H1 (cell line): Measurements from ENCODE around the gene PROX2. TPM values are rescaled to one million over a fixed set of nuclear protein-coding genes. Genes with fewer than 3 reads are reported as not detected.

Experiments used
- CTCF ChIA-PET: fragments of 300-600 bp; sonication (Branson Sonifier 250); formaldehyde crosslinking; loops from one replicate; lab custom pipeline; 2021; ENCODE audit not compliant: partially characterized antibody; lab: Charles Lee
- POLR2A ChIA-PET: fragments of 300-600 bp; sonication (Branson Sonifier 250); formaldehyde crosslinking; loops from one replicate; lab custom pipeline; 2021; ENCODE audit warnings: inconsistent platforms; ENCODE audit not compliant: partially characterized antibody; lab: Charles Lee
- DNase-seq, 2 experiments: peaks; one replicate each; pipeline versions ENCODE4 v3.0.0 to v3.0.0-alpha.2; 2010 to 2022; ENCODE audit warnings: low spot score in 2 of 2, low read depth in 1 of 2, mixed read lengths in 1 of 2
- FAIRE-seq: peaks from 2 replicates; lab custom pipeline; 2011; peaks lifted over from hg19 to GRCh38; lab: Jason Lieb, UNC
- H2AFZ ChIP-seq: 2 replicates; pipeline ENCODE4 v1.8.1; 2012; ENCODE audit warnings: low read length, inconsistent platforms
- H2AK5ac ChIP-seq: 2 replicates; pipeline ENCODE4 v1.6.1; 2013; ENCODE audit warnings: low read depth, low read length
- H2BK120ac ChIP-seq: replicated peaks from 2 replicates; pipeline ENCODE3; 2013; ENCODE audit warnings: low read depth, low read length, inconsistent platforms
- H2BK12ac ChIP-seq: 2 replicates; pipeline ENCODE4 v1.6.1; 2013; ENCODE audit warnings: low read depth, low read length
- H2BK15ac ChIP-seq: 2 replicates; pipeline ENCODE4 v1.6.1; 2013; ENCODE audit warnings: low read length
- H2BK20ac ChIP-seq: 2 replicates; pipeline ENCODE4 v1.6.1; 2013; ENCODE audit warnings: low read length
- H2BK5ac ChIP-seq: 2 replicates; pipeline ENCODE4 v1.6.1; 2013; ENCODE audit warnings: low read depth, low read length
- H3K14ac ChIP-seq: 2 replicates; pipeline ENCODE4 v1.6.1; 2013; ENCODE audit warnings: inconsistent platforms; ENCODE audit not compliant: insufficient read length
- H3K18ac ChIP-seq: 2 replicates; pipeline ENCODE4 v1.6.1; 2013; ENCODE audit warnings: low read length; ENCODE audit errors: extremely low read depth
- H3K23ac ChIP-seq: 2 replicates; pipeline ENCODE4 v1.6.1; 2013; ENCODE audit warnings: inconsistent platforms; ENCODE audit not compliant: insufficient read length
- H3K23me2 ChIP-seq: 2 replicates; pipeline ENCODE4 v1.6.1; 2013; ENCODE audit warnings: low read depth, low read length
- H3K27ac ChIP-seq: 2 replicates; pipeline ENCODE4 v1.6.1; 2011; ENCODE audit warnings: low read depth, low read length, inconsistent platforms
- H3K27me3 ChIP-seq, 4 experiments: replicated peaks in 1 of 4; 1 replicate in 1 of 4; 2 replicates in 3 of 4; pipeline versions ENCODE4 v1.6.1 to v1.8.1; 2011 to 2013; ENCODE audit warnings: low read length in 3 of 4, mild to moderate bottlenecking in 3 of 4, inconsistent platforms in 2 of 4, mixed read lengths in 2 of 4, moderate library complexity in 1 of 4; ENCODE audit not compliant: control insufficient read depth in 3 of 4, insufficient read depth in 3 of 4; ENCODE audit errors: extremely low read depth in 1 of 4
- H3K36me3 ChIP-seq, 4 experiments: 2 replicates each; pipeline versions ENCODE4 v1.6.1 to v1.8.1; 2011 to 2013; ENCODE audit warnings: mild to moderate bottlenecking in 4 of 4, low read length in 3 of 4, moderate library complexity in 2 of 4, control low read depth in 1 of 4, inconsistent platforms in 1 of 4; ENCODE audit not compliant: insufficient read depth in 4 of 4, control insufficient read depth in 2 of 4
- H3K4ac ChIP-seq: replicated peaks from 2 replicates; pipeline ENCODE3; 2013; ENCODE audit warnings: low read length, low read depth, mixed read lengths, inconsistent platforms; ENCODE audit not compliant: insufficient read length
- H3K4me1 ChIP-seq, 4 experiments: replicated peaks in 1 of 4; 1 replicate in 1 of 4; 2 replicates in 3 of 4; pipeline versions ENCODE4 v1.6.1 to v1.8.1; 2011 to 2013; ENCODE audit warnings: low read length in 3 of 4, inconsistent platforms in 2 of 4, mixed read lengths in 1 of 4; ENCODE audit not compliant: insufficient read depth in 4 of 4, control insufficient read depth in 3 of 4
- H3K4me2 ChIP-seq, 2 experiments: 2 replicates each; pipeline versions ENCODE4 v1.6.1 to v1.8.1; 2011 to 2013; ENCODE audit warnings: low read depth in 2 of 2, low read length in 2 of 2, control low read depth in 1 of 2, inconsistent platforms in 1 of 2, mild to moderate bottlenecking in 1 of 2; ENCODE audit not compliant: insufficient read depth in 1 of 2
- H3K4me3 ChIP-seq, 4 experiments: fragments of 200-600, 300-600 bp in 1 of 4; sonication (generic), shearing (Covaris generic), sonication (Bioruptor Twin) in 1 of 4; 2 replicates each; pipeline versions ENCODE4 v1.5.1 to v1.8.1; 2011 to 2016; ENCODE audit warnings: low read length in 4 of 4, low read depth in 3 of 4, control low read depth in 2 of 4, inconsistent platforms in 2 of 4, mild to moderate bottlenecking in 2 of 4, mixed read lengths in 1 of 4, moderate library complexity in 1 of 4; ENCODE audit not compliant: insufficient read depth in 2 of 4; ENCODE audit errors: extremely low read depth in 1 of 4
- H3K56ac ChIP-seq: replicated peaks from 2 replicates; pipeline ENCODE3; 2013; ENCODE audit warnings: low read depth, mild to moderate bottlenecking, mixed read lengths, low read length, inconsistent platforms; ENCODE audit not compliant: insufficient read length
- H3K79me1 ChIP-seq: 2 replicates; pipeline ENCODE4 v1.6.1; 2013; ENCODE audit warnings: low read depth, low read length, control low read depth
- H3K79me2 ChIP-seq, 2 experiments: 2 replicates each; pipeline versions ENCODE4 v1.6.1 to v1.8.1; 2012 to 2013; ENCODE audit warnings: low read length in 2 of 2, mild to moderate bottlenecking in 2 of 2, inconsistent platforms in 1 of 2; ENCODE audit not compliant: insufficient read depth in 2 of 2, control insufficient read depth in 1 of 2
- H3K9ac ChIP-seq, 4 experiments: replicated peaks in 1 of 4; 1 replicate in 1 of 4; 2 replicates in 3 of 4; pipeline versions ENCODE4 v1.6.1 to v1.8.1; 2011 to 2013; ENCODE audit warnings: low read depth in 3 of 4, low read length in 3 of 4, control low read depth in 2 of 4, mild to moderate bottlenecking in 2 of 4, moderate library complexity in 2 of 4, inconsistent platforms in 1 of 4; ENCODE audit errors: extremely low read depth in 1 of 4
- H3K9me3 ChIP-seq, 2 experiments: 2 replicates each; pipeline versions ENCODE4 v1.6.1 to v1.8.1; 2012 to 2013; ENCODE audit warnings: mild to moderate bottlenecking in 2 of 2, moderate library complexity in 2 of 2, control low read depth in 1 of 2, inconsistent platforms in 1 of 2, low read depth in 1 of 2, low read length in 1 of 2, mixed read lengths in 1 of 2; ENCODE audit not compliant: insufficient read depth in 2 of 2
- H4K20me1 ChIP-seq, 2 experiments: replicated peaks in 1 of 2; 2 replicates each; pipeline versions ENCODE3 to v1.8.1; 2011 to 2013; ENCODE audit warnings: inconsistent platforms in 2 of 2, low read length in 2 of 2, mild to moderate bottlenecking in 1 of 2; ENCODE audit not compliant: insufficient read depth in 2 of 2, control insufficient read depth in 1 of 2
- H4K5ac ChIP-seq: 2 replicates; pipeline ENCODE4 v1.6.1; 2013; ENCODE audit warnings: low read length, low read depth, mixed read lengths, inconsistent platforms; ENCODE audit not compliant: insufficient read length
- H4K8ac ChIP-seq: 2 replicates; pipeline ENCODE4 v1.8.0; 2013; ENCODE audit warnings: mild to moderate bottlenecking, moderate library complexity, low read length, inconsistent platforms; ENCODE audit not compliant: insufficient read depth; ENCODE audit errors: extremely low read depth
- H4K91ac ChIP-seq: replicated peaks from 2 replicates; pipeline ENCODE3; 2013; ENCODE audit warnings: low read length, mixed read lengths, inconsistent platforms; ENCODE audit not compliant: insufficient read length
- CREB1 ChIP-seq: IDR thresholded peaks from 2 replicates; pipeline ENCODE4 v1.6.1; 2012; ENCODE audit warnings: inconsistent platforms
- JUN ChIP-seq: IDR thresholded peaks from 2 replicates; pipeline ENCODE4 v1.6.1; 2011; ENCODE audit warnings: low read depth, mild to moderate bottlenecking, improper control_type of control experiment, low read length
- SUZ12 ChIP-seq: fragments of 200-600 bp; sonication (generic); IDR thresholded peaks from 2 replicates; pipeline ENCODE4 v1.6.1; 2012; ENCODE audit warnings: mild to moderate bottlenecking, inconsistent platforms, low read length, moderate library complexity, mixed read lengths
- WGBS, 2 experiments: shearing (Covaris generic) in 1 of 2; methylation state at CpG; one replicate each; pipeline versions ENCODE4 v1.1.6 to v1.1.7; 2013 to 2015; ENCODE audit warnings: low lambda C conversion rate in 2 of 2, mixed read lengths in 2 of 2, inconsistent platforms in 1 of 2, low coverage in 1 of 2, missing lambda C conversion rate in 1 of 2; ENCODE audit not compliant: insufficient replicate concordance in 2 of 2, insufficient coverage in 1 of 2, insufficient read length in 1 of 2; ENCODE audit errors: extremely low coverage in 1 of 2, missing lambda C conversion rate in 1 of 2; 5-methylcytosine and 5-hydroxymethylcytosine counted together
- polyA plus RNA-seq, 7 experiments: library from polyadenylated mRNA; depleted of rRNA in 3 of 7; stranded (reverse) in 5 of 7; unstranded in 2 of 7; fragments of >200 nt in 5 of 7; fragments of 200-250 nt in 2 of 7; gene quantifications; 1 replicate in 5 of 7; 2 replicates in 1 of 7; 4 replicates in 1 of 7; pipeline versions ENCODE4 v1.2.1 to v1.2.3, GENCODE V29; 2011 to 2013; ENCODE audit warnings: missing spikeins in 2 of 7, mixed read lengths in 2 of 7
- total RNA-seq: library from RNA; stranded (reverse); fragmentation: NEBNext Ultra II Directional; extraction: Animal tissue kit (Norgen Biotek cat#: 25700); gene quantifications from 2 replicates; pipeline ENCODE4 v1.2.1, GENCODE V29; 2021

The PROX2 gene
- total and polyA plus RNA-seq, 2 of the 8 experiments (the other 6 are each of a cell fraction or from before 2014, with no cell fraction given): 0.03 TPM; not detected in 1

- Histone ChIP-seq H4K8ac (no peak overlapping the region), H3K79me1 (no peaks in the 10 kb centered on the region), H4K91ac (no peak overlapping the region), H2BK120ac (no peak overlapping the region), H3K23ac (no peak overlapping the region), H2AK5ac (no peak overlapping the region), H3K79me2 (no peaks in the 10 kb centered on the region), H3K14ac (no peak overlapping the region), H2BK5ac (no peak overlapping the region), H3K9ac (no peak overlapping the region), H3K4me2 (no peak overlapping the region), H2AFZ (0 out of 2 replicates have a peak overlapping the region, but pooled peaks have one; percentile 18), H2BK12ac (no peak overlapping the region), H2BK15ac (no peak overlapping the region), H3K27ac (no peak overlapping the region), H3K36me3 (no peaks in the 10 kb centered on the region), H4K20me1 (no peaks in the 10 kb centered on the region), H4K5ac (no peak overlapping the region), H3K23me2 (no peaks in the 10 kb centered on the region), H3K27me3 (no peaks in the 10 kb centered on the region), H3K4me1 (no peaks in the 10 kb centered on the region), H3K18ac (no peak overlapping the region), H3K9me3 (no peaks in the 10 kb centered on the region), H2BK20ac (no peak overlapping the region), H3K4me3 (no peak overlapping the region), H3K56ac (no peak overlapping the region), H3K4ac (no peak overlapping the region)
- TF ChIP-seq JUN (no peak), SUZ12 (no peak), CREB1 (no peak)
- CTCF ChIA-PET: interaction anchor here (1.2 to 17.9 kb wide), 6 partner anchors 11 to 221 kb away, joined by 4 to 364 read pairs (median 10); partner anchors contain the start of genes DLST and PROX2
- FAIRE-seq (no peak), DNase-seq (no peak)
- POLR2A ChIA-PET: interaction anchor here (2.6 kb wide), 1 partner anchor 15 kb away, joined by 12 read pairs; no protein-coding TSS in a partner anchor
- 83% methylated on average over 5 of the region's 5 CpGs; no CpG with 5 or more reads in 1 of the 2 experiments for WGBS, 2 experiments
Observed at GRCh38 chr14:74867673-74868072, 8.3 kb downstream of the PROX2 start.
